ENCODE results near the gene ALOX5. TPM values are rescaled to one million over a fixed set of nuclear protein-coding genes. Genes with fewer than 3 reads are reported as not detected.
A peak's percentile ranks its signal among the peaks of the same experiment; 100 is the strongest.

The ALOX5 gene
- total and polyA plus RNA-seq, 8 donors = 6.2 to 44.3 (median 30.8) TPM

- intact Hi-C loops (cut with DNase I) = loop anchor here in 1 of 3 donors (5.0 kb wide), 1 partner anchor 132 kb away; no protein-coding TSS in a partner anchor
- FAIRE-seq (no peak), ATAC-seq (peak; percentile 96 to 98 (median 96)), DNase-seq (peak; percentile 56 to 88 (median 74))
- Histone ChIP-seq H3K27ac (no peak overlapping the region), H3K27me3 (no peaks in the 10 kb centered on the region), H3K36me3 (peaks cover 0 to 21% (median 8%) of the 10 kb centered on the region in 3 donors), H3K9me3 (no peaks in the 10 kb centered on the region), H3K4me1 (peaks cover 0 to 3% (median 3%) of the 10 kb centered on the region in 3 donors), H3K4me3 (no peak overlapping the region)
- peak; percentile 83 to 90 (median 84) for TF ChIP-seq CTCF (IDR thresholded peaks at IDR 0.05)
- WGBS, 2 donors = 16 to 26% methylated on average over 6 of the region's 6 CpGs
Observed at GRCh38 chr10:45464958-45465567, 91.0 kb downstream of the ALOX5 start.

- H3K4me1 ChIP-seq = peaks cover 3 to 19% (median 14%) of the 10 kb centered on the region in 3 donors
- ATAC-seq (peak in 1 of 4 donors; percentile 6), FAIRE-seq (no peak), DNase-seq (no peak)
- no peaks in the 10 kb centered on the region for H3K9me3 ChIP-seq
- 64 to 70% methylated on average over 5 of the region's 5 CpGs for WGBS, 2 donors
- no peak overlapping the region for H3K4me3 ChIP-seq
- no peaks in the 10 kb centered on the region for H3K27me3 ChIP-seq
- intact Hi-C loops (cut with DNase I) = loop anchor here in 1 of 3 donors (5.0 kb wide), 1 partner anchor 131 kb away; no protein-coding TSS in a partner anchor
- peaks cover 0 to 10% (median 0%) of the 10 kb centered on the region in 3 donors for H3K36me3 ChIP-seq
- no peak for TF ChIP-seq CTCF (IDR thresholded peaks at IDR 0.05)
- no peak overlapping the region for H3K27ac ChIP-seq
Observed at GRCh38 chr10:45466784-45467183, 92.8 kb downstream of the ALOX5 start.

GRCh38 chr10:45468079-45468478, 94.1 kb downstream of the ALOX5 start:
- H3K36me3 ChIP-seq = peaks cover 0 to 6% (median 0%) of the 10 kb centered on the region in 3 donors
- no peak for ATAC-seq
- DNase-seq = no peak
- no peak for TF ChIP-seq CTCF (IDR thresholded peaks at IDR 0.05)
- intact Hi-C loops (cut with DNase I) = loop anchor here in 1 of 3 donors (5.0 kb wide), 1 partner anchor 129 kb away; no protein-coding TSS in a partner anchor
- no peaks in the 10 kb centered on the region for H3K27me3 ChIP-seq
- peaks cover 3 to 21% (median 14%) of the 10 kb centered on the region in 3 donors for H3K4me1 ChIP-seq
- 67% methylated on average over 5 of the region's 5 CpGs for WGBS, 2 donors
- H3K9me3 ChIP-seq = no peaks in the 10 kb centered on the region
- no peak overlapping the region for H3K4me3 ChIP-seq
- no peak for FAIRE-seq
- H3K27ac ChIP-seq = no peak overlapping the region

DNA sequence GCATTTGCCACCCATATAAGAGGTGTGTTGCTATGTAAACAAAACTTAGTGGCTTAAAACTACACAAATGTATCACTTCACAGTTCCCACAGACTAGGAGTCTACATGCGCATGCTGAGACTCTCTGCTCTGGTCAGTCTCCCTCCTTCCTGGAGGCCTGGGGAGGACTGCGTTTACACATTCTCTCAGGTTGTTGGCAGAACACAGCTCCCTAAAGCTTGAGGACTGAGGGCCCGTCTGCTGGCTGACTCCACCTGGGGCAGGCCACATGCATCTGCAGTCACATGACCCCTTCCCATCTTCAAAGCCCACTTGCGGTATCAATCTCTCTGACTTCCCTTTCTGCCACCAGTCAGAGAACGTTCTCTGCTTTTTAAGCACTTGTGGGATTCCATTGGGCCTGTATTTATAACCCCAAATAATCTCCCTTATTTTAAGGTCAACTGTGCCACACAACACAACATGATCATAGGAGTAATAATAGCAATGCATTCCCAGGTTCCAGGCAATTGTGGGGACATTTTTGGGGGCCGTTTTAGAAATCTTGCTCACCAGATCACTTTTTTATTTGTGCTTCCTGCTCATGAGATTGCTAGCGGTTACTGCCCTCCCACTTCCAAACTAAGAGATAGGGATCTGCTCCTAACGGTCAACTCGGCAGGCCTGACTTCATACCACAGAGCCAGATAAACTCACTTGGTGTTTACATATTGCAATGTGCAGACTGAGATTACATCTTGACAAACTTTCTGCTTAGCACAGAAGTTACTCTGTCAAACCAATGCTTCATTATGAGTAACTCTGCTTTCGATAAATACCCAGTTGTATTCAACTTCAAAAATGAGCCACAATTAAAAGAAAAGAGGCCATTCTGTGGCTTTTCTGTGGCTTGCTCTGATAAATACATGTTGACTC, 96.3 kb downstream of the ALOX5 start:
- peak overlapping the region in 3 of 4 donors; percentile 2 to 53 (median 12) for H3K27ac ChIP-seq
- no peak overlapping the region for H3K4me3 ChIP-seq
- WGBS, 2 donors = 54 to 57% methylated on average over 10 of the region's 10 CpGs
- intact Hi-C loops (cut with DNase I) = loop anchor here in 1 of 3 donors (10.0 kb wide), 1 partner anchor 114 kb away; no protein-coding TSS in a partner anchor
- no peak for TF ChIP-seq CTCF (IDR thresholded peaks at IDR 0.05)
- no peaks in the 10 kb centered on the region for H3K36me3 ChIP-seq
- H3K27me3 ChIP-seq = no peaks in the 10 kb centered on the region
- ATAC-seq (peak; percentile 41 to 70 (median 58)), FAIRE-seq (no peak), DNase-seq (no peak)
- peaks cover 3 to 21% (median 14%) of the 10 kb centered on the region in 3 donors for H3K4me1 ChIP-seq
- no peaks in the 10 kb centered on the region for H3K9me3 ChIP-seq

All from pancreas (tissue), 10 donors.